Measurements from ENCODE around the gene CLDN6. TPM values are rescaled to one million over a fixed set of nuclear protein-coding genes. Genes with fewer than 3 reads are reported as not detected.

CLDN6 gene
- total RNA-seq, 1 donor from 2014 or later = 563 TPM

- Mint-ChIP-seq H3K27ac (peak overlapping the region; percentile 97), H3K4me1 (ENCODE audit: low read depth) (peaks cover 43% of the 10 kb centered on the region), H3K27me3 (no peaks in the 10 kb centered on the region), H3K9me3 (ENCODE audit: low read depth) (no peaks in the 10 kb centered on the region), H3K36me3 (ENCODE audit: insufficient read depth) (no peaks in the 10 kb centered on the region), H3K4me3 (ENCODE audit: low read depth) (peak overlapping the region; percentile 59)
- no peak for TF ChIP-seq CTCF (IDR thresholded peaks at IDR 0.05; ENCODE audit: unreplicated experiment)
- DNase-seq (ENCODE audit: low spot score, unreplicated experiment) = no peak
Measured at GRCh38 chr16:3007059-3007956, 10.7 kb downstream of the CLDN6 start.

GRCh38 chr16:3004781-3005284, 13.2 kb downstream of the CLDN6 start:
- no peak for DNase-seq (ENCODE audit: low spot score, unreplicated experiment)
- Mint-ChIP-seq H3K4me1 (ENCODE audit: low read depth) (peaks cover 36% of the 10 kb centered on the region), H3K4me3 (ENCODE audit: low read depth) (peak overlapping the region; percentile 83)

GRCh38 chr16:3004319-3004718, 13.7 kb downstream of the CLDN6 start:
- Mint-ChIP-seq H3K4me3 (ENCODE audit: low read depth) (peak overlapping the region; percentile 83), H3K27ac (no peak overlapping the region), H3K27me3 (no peaks in the 10 kb centered on the region), H3K4me1 (ENCODE audit: low read depth) (peaks cover 32% of the 10 kb centered on the region), H3K36me3 (ENCODE audit: insufficient read depth) (peaks cover 1% of the 10 kb centered on the region), H3K9me3 (ENCODE audit: low read depth) (no peaks in the 10 kb centered on the region)
- TF ChIP-seq CTCF (IDR thresholded peaks at IDR 0.05; ENCODE audit: unreplicated experiment) = no peak
- no peak for DNase-seq (ENCODE audit: low spot score, unreplicated experiment)

More at GRCh38 chr16:3004781-3005284, 13.2 kb downstream of the CLDN6 start:
- H3K27ac Mint-ChIP-seq = peak overlapping the region; percentile 98
- no peak for TF ChIP-seq CTCF (IDR thresholded peaks at IDR 0.05; ENCODE audit: unreplicated experiment)
- peaks cover 1% of the 10 kb centered on the region for H3K36me3 Mint-ChIP-seq (ENCODE audit: insufficient read depth)
- no peaks in the 10 kb centered on the region for H3K9me3 Mint-ChIP-seq (ENCODE audit: low read depth)
- H3K27me3 Mint-ChIP-seq = no peaks in the 10 kb centered on the region

- Mint-ChIP-seq H3K4me3 (ENCODE audit: low read depth) (peak overlapping the region; percentile 67), H3K27me3 (no peaks in the 10 kb centered on the region), H3K9me3 (ENCODE audit: low read depth) (no peaks in the 10 kb centered on the region), H3K27ac (peak overlapping the region; percentile 74), H3K36me3 (ENCODE audit: insufficient read depth) (peaks cover 1% of the 10 kb centered on the region), H3K4me1 (ENCODE audit: low read depth) (peaks cover 28% of the 10 kb centered on the region)
- peak; percentile 49 for TF ChIP-seq CTCF (IDR thresholded peaks at IDR 0.05; ENCODE audit: unreplicated experiment)
- peak; percentile 95 for DNase-seq (ENCODE audit: low spot score, unreplicated experiment)
Measured at GRCh38 chr16:3003582-3004270, 14.3 kb downstream of the CLDN6 start.

- TF ChIP-seq CTCF (IDR thresholded peaks at IDR 0.05; ENCODE audit: unreplicated experiment) = no peak
- H3K36me3 Mint-ChIP-seq (ENCODE audit: insufficient read depth) = peaks cover 1% of the 10 kb centered on the region
- DNase-seq (ENCODE audit: low spot score, unreplicated experiment) = no peak
- H3K9me3 Mint-ChIP-seq (ENCODE audit: low read depth) = no peaks in the 10 kb centered on the region
- no peak overlapping the region for H3K27ac Mint-ChIP-seq
- peaks cover 4% of the 10 kb centered on the region for H3K4me1 Mint-ChIP-seq (ENCODE audit: low read depth)
- H3K27me3 Mint-ChIP-seq = no peaks in the 10 kb centered on the region
- no peak overlapping the region for H3K4me3 Mint-ChIP-seq (ENCODE audit: low read depth)
Measured at GRCh38 chr16:3001316-3001715, 16.7 kb downstream of the CLDN6 start.
